GM21737 (cell line): ENCODE measurements around the gene KCNA5.

Experiments used
- ATAC-seq: cut with Tn5 transposase; IDR thresholded peaks from one replicate; pipeline ENCODE4 v1.9.1; 2021; ENCODE audit warnings: mild to moderate bottlenecking, moderate library complexity; ENCODE audit not compliant: unreplicated experiment

KCNA5 gene

DNA sequence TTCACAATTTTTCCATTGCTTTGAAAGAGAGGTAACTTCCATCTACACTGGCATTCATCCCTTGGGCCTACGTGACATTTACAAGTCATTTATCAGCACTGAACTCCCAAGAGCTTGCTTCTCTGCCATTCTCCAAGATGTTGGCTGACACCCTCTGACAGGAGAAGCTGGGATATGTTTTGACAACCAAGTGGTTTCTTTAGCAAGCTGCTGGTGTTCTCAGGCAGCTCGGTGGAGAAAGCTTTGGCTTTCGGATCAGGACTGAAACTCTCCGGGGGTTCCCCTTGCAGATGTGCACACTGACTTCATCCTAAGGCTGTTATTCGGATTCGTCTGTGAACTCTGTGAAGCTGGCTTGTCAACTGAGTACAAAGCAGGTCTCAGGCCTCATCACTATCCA, 15.7 kb downstream of the KCNA5 start:
- ATAC-seq: no peak

DNA sequence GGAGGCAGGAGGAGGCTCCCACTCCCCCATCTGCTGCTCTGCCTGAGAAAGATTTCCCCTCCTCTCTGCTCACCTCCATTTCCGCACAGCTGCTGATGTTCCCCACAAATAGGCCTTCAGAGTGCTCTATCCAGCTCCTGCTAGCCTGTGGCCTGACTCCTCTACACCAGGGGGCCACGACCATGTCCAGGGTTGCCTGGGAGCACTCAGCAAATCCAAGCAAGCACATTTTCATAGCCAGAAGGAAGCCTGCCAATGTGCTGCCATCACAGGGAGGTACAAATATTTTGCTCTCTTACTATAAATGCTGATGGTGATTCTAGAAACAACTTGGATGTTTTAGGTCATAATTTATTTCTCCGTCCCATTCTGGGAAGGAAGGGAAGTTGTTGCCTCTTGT, 17.3 kb downstream of the KCNA5 start:
- ATAC-seq: no peak

DNA sequence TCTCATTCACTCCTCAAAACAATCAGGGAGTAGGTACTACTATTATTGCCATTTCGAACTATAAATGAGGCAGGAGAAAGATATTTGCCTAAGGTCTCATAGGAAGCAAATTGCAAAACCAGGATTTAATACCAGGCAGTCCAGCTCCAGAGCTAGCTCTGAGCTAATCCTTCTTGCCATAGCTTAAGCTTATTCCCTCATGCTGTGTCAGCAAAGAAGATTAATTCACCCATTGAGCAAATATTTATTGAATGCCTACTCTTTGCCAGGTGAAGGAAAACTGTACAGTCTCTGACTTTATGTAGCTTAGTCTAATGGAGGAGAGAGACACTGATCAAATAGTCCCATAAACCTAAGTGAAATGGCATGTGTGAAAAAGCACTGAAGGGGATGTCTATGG, 19.5 kb downstream of the KCNA5 start:
- ATAC-seq: no peak

DNA sequence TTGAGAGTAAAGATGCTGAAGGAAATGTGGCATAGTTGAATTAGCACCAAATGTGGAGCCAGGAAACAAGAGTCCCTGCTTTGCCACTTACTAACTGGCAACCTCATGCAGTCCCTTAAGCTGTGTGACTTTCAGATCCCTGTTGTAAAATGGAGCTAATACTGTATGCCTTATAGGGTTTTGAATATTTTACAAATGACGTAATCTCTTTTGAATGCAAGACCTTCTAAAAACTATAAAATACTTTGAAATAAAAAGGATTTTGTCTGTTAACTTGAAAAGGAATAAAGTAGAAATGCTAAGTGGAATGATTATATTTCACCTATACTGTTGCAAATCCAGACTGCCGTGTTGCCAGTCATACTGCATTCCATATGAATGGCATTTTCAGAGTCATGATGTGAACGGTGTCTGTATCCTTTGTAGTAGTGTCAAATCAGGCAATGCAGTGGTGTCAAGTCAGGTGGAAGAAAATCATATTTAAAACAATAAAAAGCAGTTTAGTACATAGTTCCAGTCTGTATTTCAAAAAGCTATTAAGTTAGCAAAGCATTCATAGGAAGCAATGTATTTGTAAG, 21.3 kb downstream of the KCNA5 start:
- no peak for ATAC-seq

DNA sequence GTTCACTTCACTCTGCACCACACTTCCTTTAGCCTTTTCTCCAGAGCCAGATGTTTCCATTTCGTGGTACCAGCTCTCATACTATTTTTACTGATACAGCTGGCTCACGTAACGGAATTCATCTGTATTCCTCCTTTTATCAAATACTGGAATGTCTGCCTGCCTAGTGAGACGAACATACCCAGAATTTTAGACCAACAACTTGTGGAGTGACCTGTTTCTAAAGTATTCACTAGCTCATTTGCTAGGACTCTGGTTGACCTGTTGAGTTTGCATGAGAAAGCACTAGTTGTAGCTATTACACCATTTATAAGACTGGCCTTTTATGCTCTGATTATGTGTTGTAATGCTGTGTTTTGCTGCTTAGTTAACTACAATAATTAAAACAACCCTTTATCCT, 22.6 kb downstream of the KCNA5 start:
- ATAC-seq: no peak

DNA sequence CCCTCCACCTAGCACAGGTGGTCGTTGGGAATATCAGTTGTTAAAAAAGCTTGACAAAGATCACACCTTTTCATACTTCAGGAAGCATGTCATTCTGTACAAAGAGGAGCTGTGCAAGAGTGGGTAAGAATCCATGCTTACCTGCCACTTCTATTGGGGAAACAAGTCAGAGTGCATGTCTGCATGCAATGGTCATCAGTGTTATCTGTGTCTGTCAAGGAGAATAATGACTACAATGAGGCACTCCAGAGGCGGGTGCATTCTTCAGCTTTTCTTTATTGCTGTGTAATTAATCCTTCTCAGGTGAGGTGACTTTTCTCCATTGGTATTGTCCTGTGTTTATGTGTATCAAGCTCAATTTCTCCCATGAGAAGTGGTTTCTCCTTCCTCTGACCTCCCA, 24.4 kb downstream of the KCNA5 start:
- ATAC-seq: no peak

DNA sequence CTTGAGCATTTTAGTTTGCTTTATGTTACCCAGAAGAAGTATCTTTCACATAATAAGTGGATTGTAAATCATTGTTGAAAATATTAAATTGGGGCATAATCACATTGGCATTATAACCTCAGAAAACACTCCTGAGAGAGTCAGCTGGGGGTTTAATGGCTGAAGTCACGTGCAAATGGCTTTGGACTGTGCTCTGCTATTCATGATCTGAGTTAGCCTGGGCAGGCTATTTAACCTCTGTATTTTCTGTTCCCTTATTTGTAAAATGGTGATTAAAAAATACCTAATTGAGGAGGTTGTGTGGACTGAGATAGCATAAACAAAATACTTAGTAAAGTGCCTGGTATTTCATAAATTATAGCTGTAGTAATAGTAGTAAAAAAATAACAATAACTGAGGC, 24.9 kb downstream of the KCNA5 start:
- no peak for ATAC-seq

DNA sequence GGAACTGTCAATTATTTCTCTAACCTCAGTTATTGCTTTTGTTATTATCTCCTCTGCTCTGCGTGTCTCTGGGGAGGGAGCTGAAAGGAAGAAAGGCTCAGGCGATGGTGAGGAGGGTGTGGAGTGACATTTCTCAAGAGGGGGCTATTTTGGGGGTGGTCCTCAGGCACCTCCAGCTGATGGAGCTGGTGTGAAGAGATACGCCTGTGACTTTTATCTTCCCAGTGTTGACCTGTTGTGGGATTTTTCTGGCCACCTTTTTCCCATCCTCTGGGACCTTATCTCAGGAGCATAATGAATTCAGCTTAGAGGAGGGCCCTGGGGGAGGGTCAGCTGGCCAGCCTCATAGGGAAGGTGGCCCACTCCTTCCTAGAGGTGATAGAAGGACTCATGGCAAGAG, 26.4 kb downstream of the KCNA5 start:
- ATAC-seq: no peak

DNA sequence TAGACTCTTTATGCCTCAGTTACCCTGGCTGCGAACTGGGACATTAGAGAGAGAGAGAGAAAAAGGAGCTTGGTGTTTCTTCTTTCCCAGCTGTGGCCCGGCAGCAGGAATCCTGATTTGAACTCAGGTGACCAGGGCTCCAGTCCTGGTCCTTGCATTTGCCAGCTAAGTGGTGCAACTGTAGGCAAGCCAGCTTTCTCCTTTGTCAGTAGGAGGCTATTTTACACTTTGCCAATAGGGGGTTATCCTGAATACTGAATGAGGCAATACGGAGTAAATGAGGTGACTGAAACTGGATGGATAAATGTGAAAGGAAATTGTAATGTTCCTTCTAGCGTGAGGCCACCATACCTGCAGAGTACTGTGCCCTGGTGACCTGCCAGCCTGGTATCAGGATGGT, 27.8 kb downstream of the KCNA5 start:
- no peak for ATAC-seq

DNA sequence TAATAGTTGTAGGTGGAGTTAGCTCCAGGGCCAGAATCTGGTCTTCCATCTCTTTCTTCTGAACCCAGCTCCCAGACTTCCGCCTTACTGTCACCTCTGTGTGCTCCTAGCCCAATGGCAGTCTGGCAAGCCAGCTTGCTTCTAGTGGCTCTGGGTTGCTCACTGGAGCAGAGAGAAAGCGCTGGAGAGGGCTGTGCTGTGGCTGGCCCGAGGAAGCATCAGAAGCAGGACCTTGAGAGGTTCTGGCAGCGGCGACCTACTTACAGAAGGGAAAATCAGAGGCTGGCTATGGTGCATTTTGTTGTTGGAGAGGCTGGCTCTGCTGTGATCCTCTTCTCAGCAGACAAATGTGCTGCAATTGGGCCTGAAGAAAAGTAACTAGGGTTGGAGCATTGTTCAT, 28.6 kb downstream of the KCNA5 start:
- no peak for ATAC-seq

DNA sequence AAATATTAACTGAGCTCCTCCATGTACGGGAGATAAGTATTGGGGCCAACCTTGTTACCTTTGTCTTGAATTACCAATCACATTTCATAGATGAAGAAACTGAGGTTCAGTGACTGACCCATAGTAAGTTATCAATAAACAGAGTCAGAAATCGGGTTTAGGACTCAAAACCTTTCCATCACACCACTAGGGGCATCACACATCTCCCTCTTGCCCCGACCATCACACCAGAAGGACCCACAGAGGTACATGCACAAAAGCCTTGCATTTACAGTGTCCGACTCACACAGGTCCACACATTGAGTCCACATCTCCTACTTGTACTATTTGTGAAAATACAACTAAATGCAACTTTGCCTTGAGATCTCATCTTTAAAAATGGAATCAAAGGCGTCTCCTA, 29.4 kb downstream of the KCNA5 start:
- no peak for ATAC-seq

DNA sequence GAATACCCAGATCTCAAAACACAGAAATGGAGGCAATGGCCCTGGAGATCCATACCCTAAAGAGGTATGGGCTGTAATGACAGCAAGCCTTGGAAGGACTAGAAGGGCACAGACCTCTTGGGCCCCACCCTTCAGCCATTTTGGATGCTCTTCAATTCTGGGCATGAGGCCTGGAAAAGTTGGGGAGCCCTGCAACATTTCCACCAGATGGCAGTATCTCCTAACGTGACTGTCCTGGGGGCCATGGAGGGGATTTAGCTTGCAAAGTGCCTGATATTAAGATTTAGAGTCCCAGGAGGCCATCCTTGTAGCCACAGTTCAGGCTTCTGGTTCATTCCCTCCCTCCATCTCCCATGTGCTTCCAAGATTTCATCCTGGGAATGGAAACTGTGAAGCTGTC, 30.2 kb downstream of the KCNA5 start:
- ATAC-seq: no peak

DNA sequence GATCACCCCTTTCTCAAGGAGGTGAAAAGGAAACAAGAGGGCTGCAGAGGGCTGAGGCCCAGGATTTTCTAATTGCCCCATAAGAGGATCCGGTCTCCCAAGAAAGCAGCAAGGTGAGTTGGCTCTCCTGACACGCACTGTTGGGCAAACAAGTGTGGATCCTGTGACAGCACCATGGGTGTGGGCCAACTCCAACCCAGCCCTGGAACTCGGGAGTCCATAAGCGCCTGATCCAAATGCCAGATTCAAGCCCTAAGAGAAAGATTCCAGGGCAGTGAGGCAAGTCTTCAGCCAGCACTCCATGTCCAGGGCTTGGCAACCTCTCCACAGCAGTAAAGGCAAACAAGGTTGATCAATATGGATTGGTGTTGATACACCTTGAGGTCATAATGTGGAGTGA, 33.1 kb downstream of the KCNA5 start:
- ATAC-seq: no peak

DNA sequence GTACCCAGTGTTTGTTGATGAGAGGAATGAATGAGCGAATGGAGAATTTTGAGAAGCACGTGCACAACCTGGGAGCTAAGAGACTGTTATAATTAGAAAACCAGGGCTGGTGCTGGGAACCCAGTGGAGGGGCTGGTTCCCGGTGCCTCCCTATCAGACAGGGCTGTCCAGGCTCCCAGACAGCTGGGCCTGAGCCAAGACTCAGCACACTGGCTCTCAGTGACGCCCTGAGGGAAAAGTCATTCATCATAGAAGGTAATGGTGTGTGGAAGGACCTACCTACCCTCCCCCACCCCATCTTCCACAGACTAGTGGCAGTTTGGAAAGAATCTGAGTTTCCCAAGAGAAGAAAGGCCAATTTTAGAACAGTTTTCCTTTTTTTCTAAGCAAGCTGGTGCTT, 34.7 kb downstream of the KCNA5 start:
- ATAC-seq: no peak

DNA sequence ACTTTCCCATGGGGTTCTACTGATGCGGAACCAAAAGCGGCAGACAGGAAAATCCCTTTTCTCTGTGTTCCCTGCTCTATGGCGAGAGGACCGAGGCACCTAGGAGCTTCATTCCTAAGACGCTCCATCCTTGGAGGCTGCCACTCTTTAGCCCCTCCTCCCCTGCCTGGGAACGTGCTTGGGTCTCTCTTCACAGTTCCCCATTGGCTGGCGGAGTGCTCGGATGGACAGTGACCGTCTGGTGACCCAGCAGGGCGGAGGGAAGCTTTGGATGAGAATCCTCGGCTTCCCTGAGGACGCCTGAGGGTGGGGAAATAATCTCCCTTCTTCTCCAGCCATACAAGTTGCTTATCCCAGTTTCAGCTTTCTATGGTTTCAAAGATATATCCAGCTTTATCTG, 37.3 kb downstream of the KCNA5 start:
- ATAC-seq: no peak

DNA sequence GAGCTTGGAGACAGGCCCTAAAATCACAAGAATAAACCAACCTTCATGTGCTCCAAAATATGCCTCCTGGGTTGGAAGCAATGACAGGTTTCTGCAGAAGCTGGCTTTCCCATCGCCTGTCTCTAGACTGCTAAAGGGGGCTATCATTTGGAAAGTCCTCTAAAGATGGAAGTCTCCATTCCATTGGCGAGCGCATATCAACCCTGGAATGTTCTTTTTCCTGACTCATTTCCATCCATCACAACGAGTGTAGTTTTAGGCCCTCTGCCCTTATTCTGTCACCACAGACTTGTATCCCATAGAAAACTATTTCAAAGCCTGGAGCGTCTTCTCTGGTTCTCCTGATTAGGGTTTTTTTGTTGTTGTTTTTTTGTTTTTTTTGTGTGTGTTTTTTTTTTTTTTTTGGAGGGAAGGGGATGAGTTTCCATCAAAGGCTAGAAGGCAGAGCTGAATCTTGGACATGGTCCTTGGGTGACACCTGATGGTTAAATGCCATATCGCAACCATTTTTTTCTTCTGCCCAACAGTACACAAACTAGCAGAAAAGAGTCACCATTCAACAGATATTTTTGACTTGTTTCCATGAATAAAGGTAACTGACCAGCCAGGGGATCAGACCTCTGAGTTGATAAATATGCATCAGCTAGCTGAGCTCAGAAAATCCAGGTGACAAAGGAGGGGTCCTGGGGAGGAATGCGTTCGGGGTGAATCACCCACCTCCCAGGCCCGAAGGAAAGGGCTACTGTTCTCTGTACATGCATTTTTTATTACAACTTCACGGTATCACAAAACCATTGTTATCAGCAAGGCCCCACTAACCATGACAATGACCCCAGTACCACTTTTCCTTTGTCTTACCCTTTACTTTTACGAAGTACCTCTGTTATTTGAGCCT, 40.5 kb downstream of the KCNA5 start:
- no peak for ATAC-seq

DNA sequence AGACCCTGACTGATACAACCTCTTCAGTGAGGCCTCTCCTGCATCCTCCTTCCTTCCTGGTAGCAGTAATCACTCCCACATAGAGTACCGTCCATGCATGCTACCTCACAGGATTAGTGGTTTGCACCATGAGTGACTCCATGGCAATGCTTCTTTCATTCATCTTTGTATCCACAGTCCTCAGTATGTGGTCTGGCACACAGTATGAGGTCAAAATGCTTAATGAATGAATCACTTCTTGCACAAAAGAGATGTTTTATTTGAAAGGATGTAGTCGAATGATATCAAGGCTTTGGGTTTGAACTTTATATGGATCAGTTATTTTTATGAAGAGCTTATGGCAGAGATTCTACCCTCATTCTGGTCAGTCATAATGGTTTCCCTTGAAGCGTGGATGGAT, 42.2 kb downstream of the KCNA5 start:
- ATAC-seq: no peak

DNA sequence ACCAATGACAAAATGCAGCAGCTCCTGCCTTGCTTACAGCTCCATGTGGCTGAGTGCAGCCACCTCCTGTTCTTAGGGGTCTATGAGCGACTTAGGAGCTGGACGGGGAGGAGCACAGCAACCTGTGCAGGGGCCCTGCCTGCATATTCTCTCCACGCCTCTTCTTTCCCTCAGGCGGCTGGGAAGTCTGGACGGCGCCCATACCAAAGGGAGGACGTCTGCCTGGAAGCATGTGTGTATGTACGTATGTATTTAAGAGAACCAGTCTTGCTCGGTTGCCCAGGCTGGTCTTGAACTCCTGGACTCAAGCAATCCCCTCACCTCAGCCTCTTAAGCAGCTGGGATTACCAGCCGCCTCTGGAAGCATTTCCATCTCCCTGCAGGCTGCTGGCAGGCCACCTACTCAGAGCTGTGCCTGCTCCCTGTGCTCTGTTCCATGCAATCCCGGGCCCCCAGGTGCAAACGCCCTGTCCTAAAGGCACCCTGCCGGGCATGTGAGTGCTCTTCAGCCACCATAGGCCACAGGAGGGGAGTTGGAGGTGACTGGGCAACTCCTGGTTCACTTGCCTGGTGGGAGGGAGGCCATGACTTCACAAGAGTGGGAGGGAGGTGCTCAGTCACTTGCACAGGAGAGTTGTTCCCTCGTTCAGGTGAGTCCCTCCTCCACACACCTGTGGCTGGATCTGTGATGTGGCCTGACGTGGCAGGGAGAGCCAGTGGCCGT, 44.3 kb downstream of the KCNA5 start:
- no peak for ATAC-seq

DNA sequence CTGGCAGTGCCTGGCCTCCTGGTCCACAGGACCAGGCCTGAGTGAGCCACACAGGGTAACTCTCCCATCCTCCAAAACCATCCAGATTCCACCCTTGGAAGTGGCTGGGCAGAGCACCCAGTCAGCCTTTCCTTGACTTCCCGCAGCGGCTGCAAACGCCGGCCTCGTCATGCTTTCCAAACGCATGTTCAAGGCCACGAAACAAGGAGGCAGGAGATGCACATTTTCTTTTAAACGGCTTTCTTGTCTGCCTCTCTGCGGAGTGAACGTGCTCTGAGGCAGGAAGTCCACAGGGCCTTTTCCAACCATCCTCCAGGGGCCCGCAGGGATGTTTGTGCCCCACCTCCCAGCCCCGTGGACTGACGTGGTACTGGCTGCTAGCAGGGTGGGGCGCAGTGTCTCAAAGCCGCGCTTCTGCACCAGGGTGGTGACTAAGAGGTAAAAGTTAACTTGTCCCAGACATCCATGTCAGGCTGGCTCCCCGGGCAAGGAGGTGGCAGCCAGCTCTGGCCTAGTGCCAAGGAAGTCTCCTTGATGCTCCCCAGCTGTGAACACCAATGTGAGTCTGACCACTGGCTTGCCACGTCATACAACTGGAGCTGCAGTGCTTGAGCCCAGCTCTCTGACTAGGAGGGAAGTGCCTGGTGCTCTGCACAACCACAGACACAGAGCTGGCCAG, 45.0 kb downstream of the KCNA5 start:
- ATAC-seq: no peak

DNA sequence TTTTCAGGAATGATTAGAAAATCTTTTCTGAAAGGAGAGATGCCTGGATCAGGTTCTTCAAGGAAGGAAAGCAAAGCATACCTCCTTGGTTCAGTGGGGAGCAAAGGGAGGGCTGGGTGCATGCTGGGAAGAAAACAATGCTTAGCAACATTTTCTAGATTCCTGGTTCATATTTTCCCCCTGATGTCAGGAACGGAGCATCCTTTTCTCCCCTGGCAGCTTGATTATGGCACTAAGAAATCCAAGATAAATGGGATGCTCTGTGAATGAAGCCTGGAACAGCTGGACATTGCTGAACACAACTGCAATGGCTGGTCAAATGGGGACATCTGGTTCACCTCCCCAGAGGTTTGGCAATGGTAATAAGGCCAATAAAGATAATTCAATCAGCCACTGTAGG, 50.9 kb downstream of the KCNA5 start:
- no peak for ATAC-seq

DNA sequence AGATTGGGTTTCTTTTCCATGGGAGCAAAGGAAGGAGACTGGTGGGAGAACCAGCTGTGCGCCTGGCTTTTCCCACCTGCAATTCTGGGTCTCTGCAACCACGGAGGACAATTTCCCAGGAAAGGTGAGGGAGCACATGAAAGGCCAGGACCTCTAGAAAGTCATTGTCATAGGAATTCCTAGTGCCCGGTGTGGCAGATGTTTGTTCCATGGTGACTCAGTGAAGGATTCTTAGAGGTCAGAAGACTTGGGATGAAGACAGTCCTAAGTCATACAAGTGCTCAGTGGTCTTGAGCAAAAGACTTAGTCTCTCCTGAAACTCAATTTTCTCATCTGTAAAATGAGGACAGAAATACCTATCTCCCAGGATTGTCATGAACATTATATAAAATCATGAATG, 51.3 kb downstream of the KCNA5 start:
- no peak for ATAC-seq
